ENCODE measurements around the gene TNK2. TPM values are rescaled to one million over a fixed set of nuclear protein-coding genes. Genes with fewer than 3 reads are reported as not detected.

TNK2 gene
- total RNA-seq, 3 donors from 2014 or later (not counting 1 experiment from before 2014, with no cell fraction given), result 169 to 207 (median 171) TPM

GRCh38 chr3:195823280-195823679, 85.1 kb downstream of the TNK2 start:
- no peaks in the 10 kb centered on the region for H3K27me3 Mint-ChIP-seq (ENCODE audit: low read depth in 2 of 2)
- TF ChIP-seq, protein P1, sequence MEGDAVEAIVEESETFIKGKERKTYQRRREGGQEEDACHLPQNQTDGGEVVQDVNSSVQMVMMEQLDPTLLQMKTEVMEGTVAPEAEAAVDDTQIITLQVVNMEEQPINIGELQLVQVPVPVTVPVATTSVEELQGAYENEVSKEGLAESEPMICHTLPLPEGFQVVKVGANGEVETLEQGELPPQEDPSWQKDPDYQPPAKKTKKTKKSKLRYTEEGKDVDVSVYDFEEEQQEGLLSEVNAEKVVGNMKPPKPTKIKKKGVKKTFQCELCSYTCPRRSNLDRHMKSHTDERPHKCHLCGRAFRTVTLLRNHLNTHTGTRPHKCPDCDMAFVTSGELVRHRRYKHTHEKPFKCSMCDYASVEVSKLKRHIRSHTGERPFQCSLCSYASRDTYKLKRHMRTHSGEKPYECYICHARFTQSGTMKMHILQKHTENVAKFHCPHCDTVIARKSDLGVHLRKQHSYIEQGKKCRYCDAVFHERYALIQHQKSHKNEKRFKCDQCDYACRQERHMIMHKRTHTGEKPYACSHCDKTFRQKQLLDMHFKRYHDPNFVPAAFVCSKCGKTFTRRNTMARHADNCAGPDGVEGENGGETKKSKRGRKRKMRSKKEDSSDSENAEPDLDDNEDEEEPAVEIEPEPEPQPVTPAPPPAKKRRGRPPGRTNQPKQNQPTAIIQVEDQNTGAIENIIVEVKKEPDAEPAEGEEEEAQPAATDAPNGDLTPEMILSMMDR (IDR thresholded peaks at IDR 0.05), result no peak
- Histone ChIP-seq H3K27ac (ENCODE audit: low read length) (no peak overlapping the region), H3K27me3 (ENCODE audit: control insufficient read depth, insufficient read depth, low read length) (no peaks in the 10 kb centered on the region), H3K4me1 (ENCODE audit: control insufficient read depth, insufficient read depth, low read length) (no peaks in the 10 kb centered on the region), H3K36me3 (ENCODE audit: control insufficient read depth, insufficient read depth, low read length) (no peaks in the 10 kb centered on the region), H3K4me3 (ENCODE audit: low read length) (no peak overlapping the region), H3K9me3 (ENCODE audit: control insufficient read depth, insufficient read depth, low read length) (no peaks in the 10 kb centered on the region)
- ATAC-seq (no peak), DNase-seq (no peak)
- 60% methylated on average over 10 of the region's 10 CpGs for WGBS (ENCODE audit: insufficient coverage)
- H3K4me1 Mint-ChIP-seq, result peaks cover 0 to 7% of the 10 kb centered on the region in 2 donors
- H3K27ac Mint-ChIP-seq, result no peak overlapping the region
- intact Hi-C loops (cut with micrococcal nuclease), result no loop called here
- no peaks in the 10 kb centered on the region for H3K36me3 Mint-ChIP-seq
- H3K9me3 Mint-ChIP-seq, result no peaks in the 10 kb centered on the region
- no peak overlapping the region for H3K4me3 Mint-ChIP-seq

DNA sequence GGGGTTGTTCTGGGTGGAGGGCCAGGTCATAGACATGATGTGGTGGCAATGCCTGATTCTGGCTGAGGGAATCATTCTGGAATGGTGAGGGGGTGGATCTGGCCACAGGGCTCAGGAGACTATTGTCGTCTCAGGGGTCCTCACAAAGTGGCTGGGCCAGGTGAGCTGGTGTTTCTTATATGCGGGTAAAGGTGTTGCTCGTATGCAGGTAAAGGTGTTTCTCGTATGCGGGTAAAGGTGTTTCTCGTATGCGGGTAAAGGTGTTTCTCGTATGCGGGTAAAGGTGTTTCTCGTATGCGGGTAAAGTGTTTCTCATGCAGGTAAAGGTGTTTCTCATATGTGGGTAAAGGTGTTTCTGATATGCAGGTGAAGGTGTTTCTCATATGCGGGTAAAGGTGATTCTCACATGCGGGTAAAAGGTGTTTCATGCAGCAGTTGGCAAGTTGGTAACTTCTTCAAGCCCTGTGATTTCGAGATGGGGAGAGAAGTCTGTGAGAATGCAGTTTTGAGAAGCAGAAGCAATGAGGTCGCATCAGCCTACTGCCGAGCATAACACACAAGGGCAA, 86.1 kb downstream of the TNK2 start:
- no peaks in the 10 kb centered on the region for H3K9me3 ChIP-seq (ENCODE audit: control insufficient read depth, insufficient read depth, low read length)
- ATAC-seq (no peak), DNase-seq (no peak)
- 91% methylated on average over 16 of the region's 16 CpGs for WGBS (ENCODE audit: insufficient coverage)
- no peak overlapping the region for H3K27ac Mint-ChIP-seq
- no peak overlapping the region for H3K4me3 ChIP-seq (ENCODE audit: low read length)
- peaks cover 10 to 12% of the 10 kb centered on the region in 2 donors for H3K4me1 Mint-ChIP-seq
- intact Hi-C loops (cut with micrococcal nuclease), result no loop called here
- H3K9me3 Mint-ChIP-seq, result no peaks in the 10 kb centered on the region
- H3K27ac ChIP-seq (ENCODE audit: low read length), result no peak overlapping the region
- no peaks in the 10 kb centered on the region for H3K27me3 ChIP-seq (ENCODE audit: control insufficient read depth, insufficient read depth, low read length)
- TF ChIP-seq, protein P1 (IDR thresholded peaks at IDR 0.05), result no peak
- no peaks in the 10 kb centered on the region for H3K36me3 ChIP-seq (ENCODE audit: control insufficient read depth, insufficient read depth, low read length)
- no peaks in the 10 kb centered on the region for H3K27me3 Mint-ChIP-seq (ENCODE audit: low read depth in 2 of 2)
- H3K4me1 ChIP-seq (ENCODE audit: control insufficient read depth, insufficient read depth, low read length), result no peaks in the 10 kb centered on the region
- no peaks in the 10 kb centered on the region for H3K36me3 Mint-ChIP-seq
- H3K4me3 Mint-ChIP-seq, result no peak overlapping the region

DNA sequence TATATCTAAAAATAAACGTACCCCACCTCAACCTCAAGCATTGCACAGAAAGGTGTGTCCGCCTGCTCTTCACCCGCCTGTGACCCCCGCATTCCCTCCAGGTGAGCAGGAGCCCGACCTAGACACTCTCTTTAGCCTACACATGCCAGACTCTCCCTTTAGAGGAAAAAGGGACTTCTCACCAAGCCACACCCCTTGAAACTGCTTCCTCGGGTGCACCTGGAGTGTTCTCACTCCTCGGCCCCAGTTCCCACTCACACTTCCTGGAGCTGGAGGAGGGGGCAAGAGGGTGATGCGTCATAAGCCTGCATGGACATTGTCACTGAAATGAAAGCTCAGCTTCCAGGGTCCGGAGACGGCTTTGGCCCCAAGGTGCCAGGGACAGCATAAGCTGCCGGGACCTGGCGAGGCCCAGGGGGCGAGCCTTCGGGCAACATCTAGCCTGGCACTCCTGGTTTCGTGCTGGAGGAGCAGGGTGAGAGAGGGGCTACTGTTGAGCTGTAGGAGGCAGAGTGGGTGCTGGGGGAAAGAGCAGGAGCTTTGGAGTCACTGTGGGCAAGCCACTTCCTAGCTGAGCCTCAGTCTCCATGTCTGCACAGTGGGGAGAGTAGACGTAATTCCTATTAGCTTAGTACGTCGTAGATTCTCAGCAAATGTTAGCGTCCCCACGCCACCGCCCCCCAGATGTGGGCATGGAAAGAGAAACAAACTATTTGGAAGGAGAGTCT, 86.8 kb downstream of the TNK2 start:
- no peak overlapping the region for H3K27ac ChIP-seq (ENCODE audit: low read length)
- peaks cover 14 to 16% of the 10 kb centered on the region in 2 donors for H3K4me1 Mint-ChIP-seq
- ATAC-seq (no peak), DNase-seq (no peak)
- H3K9me3 ChIP-seq (ENCODE audit: control insufficient read depth, insufficient read depth, low read length), result no peaks in the 10 kb centered on the region
- intact Hi-C loops (cut with micrococcal nuclease), result no loop called here
- H3K4me3 Mint-ChIP-seq, result no peak overlapping the region
- TF ChIP-seq, protein P1 (IDR thresholded peaks at IDR 0.05), result no peak
- no peak overlapping the region for H3K4me3 ChIP-seq (ENCODE audit: low read length)
- H3K36me3 ChIP-seq (ENCODE audit: control insufficient read depth, insufficient read depth, low read length), result no peaks in the 10 kb centered on the region
- H3K9me3 Mint-ChIP-seq, result no peaks in the 10 kb centered on the region
- no peaks in the 10 kb centered on the region for H3K27me3 ChIP-seq (ENCODE audit: control insufficient read depth, insufficient read depth, low read length)
- 85% methylated on average over 20 of the region's 21 CpGs for WGBS (ENCODE audit: insufficient coverage)
- H3K4me1 ChIP-seq (ENCODE audit: control insufficient read depth, insufficient read depth, low read length), result no peaks in the 10 kb centered on the region
- no peak overlapping the region for H3K27ac Mint-ChIP-seq
- no peaks in the 10 kb centered on the region for H3K27me3 Mint-ChIP-seq (ENCODE audit: low read depth in 2 of 2)
- no peaks in the 10 kb centered on the region for H3K36me3 Mint-ChIP-seq

Data from natural killer cell (primary cell).